Ureter (tissue), 1 donor: Measurements from ENCODE around the gene METTL1. TPM values are rescaled to one million over a fixed set of nuclear protein-coding genes. Genes with fewer than 3 reads are reported as not detected.
"Not testable (repeated sequence)": the region's sequence is repeated elsewhere in the genome, so short reads cannot be mapped to it uniquely, and the experiment has no call there.

Source experiments
- DNase-seq: peaks from one replicate; pipeline ENCODE4 v3.0.0-alpha.2; 2020; ENCODE audit warnings: low spot score
- total RNA-seq: library from RNA; stranded (reverse); gene quantifications from one replicate; pipeline ENCODE4 v1.2.4, GENCODE V29; 2023
- donor health status: DM: yes; HTN: yes; CAD: no.

Gene METTL1
- total RNA-seq, result 50.1 TPM

GRCh38 chr12:57771873-57772428 is at the start of gene METTL1:
TSS of gene METTL1 (minus strand) at chr12:57772105. CDS start at chr12:57772083, 22 bp downstream.
- peak; percentile 96 for DNase-seq

GRCh38 chr12:57821015-57821414 is 49.1 kb upstream of the METTL1 start:
- DNase-seq, result not testable (repeated sequence)

- DNase-seq, result not testable (repeated sequence)
Measured at GRCh38 chr12:57820119-57820518, 48.2 kb upstream of the METTL1 start.

GRCh38 chr12:57817990-57818331 is 46.1 kb upstream of the METTL1 start:
- not testable (repeated sequence) for DNase-seq

- DNase-seq, result peak; percentile 41
Measured at GRCh38 chr12:57817261-57817989, 45.5 kb upstream of the METTL1 start.

- no peak for DNase-seq
Measured at GRCh38 chr12:57816855-57817151, 44.9 kb upstream of the METTL1 start.

- no peak for DNase-seq
Measured at GRCh38 chr12:57816001-57816854, 44.3 kb upstream of the METTL1 start.

- DNase-seq, result no peak
Measured at GRCh38 chr12:57815177-57816000, 43.5 kb upstream of the METTL1 start.

- no peak for DNase-seq
Measured at GRCh38 chr12:57813971-57814772, 42.3 kb upstream of the METTL1 start.

GRCh38 chr12:57813111-57813970 is 41.4 kb upstream of the METTL1 start:
- DNase-seq, result no peak

GRCh38 chr12:57811028-57811755 is 39.3 kb upstream of the METTL1 start:
- no peak for DNase-seq

- no peak for DNase-seq
Measured at GRCh38 chr12:57810450-57810849, 38.5 kb upstream of the METTL1 start.

GRCh38 chr12:57809425-57809824 is 37.5 kb upstream of the METTL1 start:
- no peak for DNase-seq

- no peak for DNase-seq
Measured at GRCh38 chr12:57808351-57808750, 36.4 kb upstream of the METTL1 start.

- DNase-seq, result no peak
Measured at GRCh38 chr12:57807285-57807684, 35.4 kb upstream of the METTL1 start.

GRCh38 chr12:57806677-57807076 is 34.8 kb upstream of the METTL1 start:
- no peak for DNase-seq

GRCh38 chr12:57803319-57803893 is 31.5 kb upstream of the METTL1 start:
- DNase-seq, result no peak

- DNase-seq, result no peak
Measured at GRCh38 chr12:57802607-57803006, 30.7 kb upstream of the METTL1 start.

GRCh38 chr12:57800965-57801364 is 29.1 kb upstream of the METTL1 start:
- DNase-seq, result no peak
